ENCODE data around the gene GTPBP3. TPM values are rescaled to one million over a fixed set of nuclear protein-coding genes. Genes with fewer than 3 reads are reported as not detected.

The GTPBP3 gene
- total and polyA plus RNA-seq, 9 of the 15 experiments (the other 6 are each of a cell fraction or from before 2014, with no cell fraction given), result 4.9 to 124 (median 22.6) TPM

GRCh38 chr19:17334414-17335409, 2.6 kb upstream of the GTPBP3 start, which contains the start of gene ANO8 (continued):
- TF ChIP-seq ZBTB26 (CRISPR knock-in tag; IDR thresholded peaks at IDR 0.05) (no peak), ZSCAN29 (IDR thresholded peaks at IDR 0.05) (0 out of 2 replicates have a peak, but pooled peaks have one; percentile 6), ZNF146 (CRISPR knock-in tag; IDR thresholded peaks at IDR 0.05; ENCODE audit: unreplicated experiment) (no peak), ZNF449 (CRISPR knock-in tag; IDR thresholded peaks at IDR 0.05) (no peak), ETV6 (IDR thresholded peaks at IDR 0.05; ENCODE audit: borderline replicate concordance in 1 of 2, low read depth in 2 of 2, low read length in 1 of 2) (no peak), ETV6 (CRISPR knock-in tag; IDR thresholded peaks at IDR 0.05; ENCODE audit: borderline replicate concordance) (peak; percentile 81; the same call in 1 of the 2 replicates), BRD9 (IDR thresholded peaks at IDR 0.05; ENCODE audit: low read depth, partially characterized antibody) (no peak), MAFG (tag; conservative IDR thresholded peaks at IDR 0.05) (no peak), ELF2 (CRISPR knock-in tag; IDR thresholded peaks at IDR 0.05) (peak; percentile 61; the same call in 1 of the 2 replicates), ZZZ3 (IDR thresholded peaks at IDR 0.05) (no peak), KDM4B (IDR thresholded peaks at IDR 0.05; ENCODE audit: borderline replicate concordance in 2 of 2, low read depth in 1 of 2) (peak in 1 of 2 experiments; percentile 53; a peak in 1 of 4 replicates), ZNF717 (CRISPR knock-in tag; IDR thresholded peaks at IDR 0.05) (no peak), RREB1 (CRISPR knock-in tag; IDR thresholded peaks at IDR 0.05) (peak; percentile 82), GTF2E2 (tag; IDR thresholded peaks at IDR 0.05) (no peak), KLF16 (IDR thresholded peaks at IDR 0.05) (no peak), PPARD (CRISPR knock-in tag; IDR thresholded peaks at IDR 0.05) (no peak), MAFF (IDR thresholded peaks at IDR 0.05; ENCODE audit: low read length) (no peak), ATF2 (CRISPR knock-in tag; IDR thresholded peaks at IDR 0.05) (peak; percentile 80; the same call in 1 of the 2 replicates)
